Testis (tissue), 3 donors: ENCODE data around the gene WDR49. TPM values are rescaled to one million over a fixed set of nuclear protein-coding genes. Genes with fewer than 3 reads are reported as not detected.

ENCODE experiments used
- DNase-seq: peaks from one replicate; pipeline ENCODE4 v3.0.0-alpha.2; 2019
- H3K27ac ChIP-seq, 2 donors: fragments of 200-600 bp; sonication (generic); one replicate each; pipeline ENCODE4 v1.5.1; 2019
- H3K27me3 ChIP-seq: fragments of 200-600 bp; sonication (generic); one replicate; pipeline ENCODE4 v1.5.1; 2019
- H3K36me3 ChIP-seq: fragments of 200-600 bp; sonication (generic); one replicate; pipeline ENCODE4 v1.5.1; 2017; ENCODE audit warnings: low read depth; ENCODE audit errors: missing control alignments
- H3K4me1 ChIP-seq: fragments of 200-600 bp; sonication (generic); one replicate; pipeline ENCODE4 v1.5.1; 2019
- H3K4me3 ChIP-seq, 2 donors: fragments of 200-600 bp; sonication (generic); one replicate each; pipeline ENCODE4 v1.5.1; 2017 to 2019
- H3K9me3 ChIP-seq: fragments of 200-600 bp; sonication (generic); one replicate; pipeline ENCODE4 v1.5.1; 2017
- POLR2A ChIP-seq: fragments of 450-650 bp; IDR thresholded peaks from one replicate; pipeline ENCODE4 v1.6.1; 2017; ENCODE audit warnings: antibody characterized with exemption, mild to moderate bottlenecking, moderate library complexity
- WGBS, 2 donors: methylation state at CpG; one replicate each; pipeline ENCODE4 v1.1.5; 2018; 5-methylcytosine and 5-hydroxymethylcytosine counted together
- intact Hi-C: fragments of 100-400 bp; cut with DNase I; formaldehyde crosslinking; loops from one replicate; pipeline ENCODE4 v1.15.1; 2023; ENCODE audit warnings: low total_unique reads
- polyA plus RNA-seq: library from polyadenylated mRNA; stranded (reverse); fragments of 350-450 nt; fragmentation: Illumina TruSeq; extraction: RNeasy Lipid Tissue Mini Kit (QIAGEN cat#74804); gene quantifications from one replicate; pipeline ENCODE4 v1.2.3, GENCODE V29; 2014; ENCODE audit warnings: low read depth, low replicate concordance; ENCODE audit not compliant: insufficient read depth
- total RNA-seq, 2 donors: library from RNA; depleted of rRNA; stranded (reverse); fragments of >200 nt; gene quantifications; one replicate each; pipeline ENCODE4 v1.2.3, GENCODE V29; 2016
- TF ChIP-seq, protein P1 (sequence below), 3 experiments: fragments of 450-650 bp in 2 of 3; fragments of 200-600 bp in 1 of 3; sonication (generic) in 1 of 3; IDR thresholded peaks; one replicate each; pipeline ENCODE4 v1.5.1; 2016 to 2019; ENCODE audit warnings: antibody characterized with exemption in 3 of 3, mild to moderate bottlenecking in 2 of 3, moderate library complexity in 1 of 3

The WDR49 gene
- total and polyA plus RNA-seq, 3 donors from 2014 or later = 0.55 to 0.93 (median 0.83) TPM

DNA sequence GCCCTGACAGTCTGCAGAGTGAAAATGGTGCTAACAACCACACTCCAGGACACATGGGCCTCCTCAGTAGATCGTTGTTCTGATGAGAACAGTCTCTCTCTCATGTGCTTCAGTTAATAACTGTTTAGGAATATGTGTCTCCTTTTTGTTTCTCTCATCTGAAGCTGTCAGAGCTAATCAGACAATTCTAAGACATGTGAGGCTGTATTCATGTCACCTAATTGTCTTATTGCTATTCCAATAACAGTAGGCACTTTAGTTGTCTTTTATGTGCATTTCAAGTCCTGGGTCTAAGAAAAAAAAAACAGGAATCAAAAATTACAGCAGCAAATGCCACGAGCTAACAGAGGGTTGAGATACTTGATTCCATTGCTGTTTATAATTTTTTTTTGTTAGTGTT is 89.1 kb downstream of the WDR49 start:
- intact Hi-C loops = no loop called here
- Histone ChIP-seq H3K9me3 (no peaks in the 10 kb centered on the region), H3K4me1 (no peaks in the 10 kb centered on the region), H3K27me3 (no peaks in the 10 kb centered on the region), H3K4me3 (no peak overlapping the region), H3K27ac (no peak overlapping the region), H3K36me3 (no peaks in the 10 kb centered on the region)
- DNase-seq = no peak
- 63 to 68% methylated on average over 2 of the region's 2 CpGs for WGBS, 2 donors
- TF ChIP-seq POLR2A = no peak
- TF ChIP-seq, protein P1, sequence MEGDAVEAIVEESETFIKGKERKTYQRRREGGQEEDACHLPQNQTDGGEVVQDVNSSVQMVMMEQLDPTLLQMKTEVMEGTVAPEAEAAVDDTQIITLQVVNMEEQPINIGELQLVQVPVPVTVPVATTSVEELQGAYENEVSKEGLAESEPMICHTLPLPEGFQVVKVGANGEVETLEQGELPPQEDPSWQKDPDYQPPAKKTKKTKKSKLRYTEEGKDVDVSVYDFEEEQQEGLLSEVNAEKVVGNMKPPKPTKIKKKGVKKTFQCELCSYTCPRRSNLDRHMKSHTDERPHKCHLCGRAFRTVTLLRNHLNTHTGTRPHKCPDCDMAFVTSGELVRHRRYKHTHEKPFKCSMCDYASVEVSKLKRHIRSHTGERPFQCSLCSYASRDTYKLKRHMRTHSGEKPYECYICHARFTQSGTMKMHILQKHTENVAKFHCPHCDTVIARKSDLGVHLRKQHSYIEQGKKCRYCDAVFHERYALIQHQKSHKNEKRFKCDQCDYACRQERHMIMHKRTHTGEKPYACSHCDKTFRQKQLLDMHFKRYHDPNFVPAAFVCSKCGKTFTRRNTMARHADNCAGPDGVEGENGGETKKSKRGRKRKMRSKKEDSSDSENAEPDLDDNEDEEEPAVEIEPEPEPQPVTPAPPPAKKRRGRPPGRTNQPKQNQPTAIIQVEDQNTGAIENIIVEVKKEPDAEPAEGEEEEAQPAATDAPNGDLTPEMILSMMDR (IDR thresholded peaks at IDR 0.05) = no peak

GRCh38 chr3:167559924-167560323 is 93.8 kb downstream of the WDR49 start:
- TF ChIP-seq, protein P1 (IDR thresholded peaks at IDR 0.05) = no peak
- TF ChIP-seq POLR2A = no peak
- DNase-seq = peak; percentile 15
- Histone ChIP-seq H3K9me3 (no peaks in the 10 kb centered on the region), H3K4me1 (no peaks in the 10 kb centered on the region), H3K36me3 (no peaks in the 10 kb centered on the region), H3K4me3 (no peak overlapping the region), H3K27ac (no peak overlapping the region), H3K27me3 (no peaks in the 10 kb centered on the region)
- WGBS, 2 donors = 93 to 96% methylated on average over 4 of the region's 4 CpGs
- intact Hi-C loops = no loop called here

DNA sequence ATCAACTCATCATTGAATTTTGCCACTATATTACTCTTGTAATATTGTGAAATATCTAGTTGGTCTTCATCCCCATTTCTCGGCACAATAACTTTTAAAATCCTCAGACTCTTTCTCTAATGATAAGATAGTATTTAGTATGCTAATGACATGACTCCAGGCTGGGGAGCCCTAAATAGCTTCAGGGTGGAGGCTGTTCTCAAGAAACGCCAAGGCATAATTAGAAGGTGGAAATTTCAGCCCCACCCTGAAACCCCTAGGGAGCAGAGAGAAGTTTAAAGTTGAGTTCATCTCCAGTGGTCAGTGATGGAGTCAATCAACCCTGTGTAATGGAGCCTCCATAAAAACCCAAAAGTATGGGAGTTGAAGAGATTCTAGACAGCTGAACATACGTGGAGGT is 98.8 kb downstream of the WDR49 start:
- 82 to 84% methylated on average over 3 of the region's 3 CpGs for WGBS, 2 donors
- no peak overlapping the region for H3K27ac ChIP-seq
- H3K4me3 ChIP-seq = no peak overlapping the region
- no peaks in the 10 kb centered on the region for H3K36me3 ChIP-seq
- H3K9me3 ChIP-seq = no peaks in the 10 kb centered on the region
- no peak for DNase-seq
- no peaks in the 10 kb centered on the region for H3K4me1 ChIP-seq
- no peaks in the 10 kb centered on the region for H3K27me3 ChIP-seq
- TF ChIP-seq, protein P1 (IDR thresholded peaks at IDR 0.05) = no peak
- no peak for TF ChIP-seq POLR2A
- intact Hi-C loops = no loop called here

DNA sequence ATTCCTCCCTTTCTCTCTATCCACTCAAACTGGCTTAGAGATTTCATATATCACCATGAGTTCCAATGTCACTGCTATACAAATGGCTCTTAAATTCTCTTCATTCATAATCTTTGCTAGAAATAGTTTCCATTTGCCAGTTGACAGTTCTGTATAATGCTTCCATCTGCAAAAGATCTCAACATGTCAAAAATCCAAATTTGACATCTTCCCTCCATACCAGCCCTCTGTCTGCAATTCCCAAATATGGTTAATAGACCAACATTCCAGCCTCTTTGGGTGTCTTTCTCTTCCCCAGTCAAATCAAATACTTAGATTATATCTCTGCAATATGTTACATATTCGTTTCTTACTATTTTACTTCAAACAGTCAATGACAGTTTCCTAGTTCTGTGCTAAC is 115.7 kb downstream of the WDR49 start:
- Histone ChIP-seq H3K4me1 (no peaks in the 10 kb centered on the region), H3K27me3 (no peaks in the 10 kb centered on the region), H3K36me3 (no peaks in the 10 kb centered on the region), H3K4me3 (no peak overlapping the region), H3K27ac (no peak overlapping the region), H3K9me3 (no peaks in the 10 kb centered on the region)
- no peak for DNase-seq
- 72 to 73% methylated on average over 1 of the region's 1 CpG for WGBS, 2 donors
- intact Hi-C loops = no loop called here
- TF ChIP-seq POLR2A = no peak
- TF ChIP-seq, protein P1 (IDR thresholded peaks at IDR 0.05) = no peak

DNA sequence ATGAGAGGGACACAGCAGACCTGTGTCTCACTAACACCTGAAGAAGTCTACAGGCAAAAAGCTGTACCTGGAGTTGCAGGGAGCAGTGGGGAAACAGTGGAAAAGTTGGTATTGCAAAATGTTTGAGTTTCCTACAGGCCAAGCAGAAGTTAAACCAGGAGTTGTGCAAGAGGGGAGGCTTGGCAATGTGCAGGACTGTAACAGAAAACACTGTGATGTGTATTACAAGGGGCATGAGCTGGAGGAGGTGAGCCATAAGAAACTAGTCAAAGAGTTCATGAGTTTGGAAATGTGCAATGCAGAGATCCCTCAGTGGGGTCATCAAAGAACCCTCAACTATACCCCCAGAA is 132.8 kb downstream of the WDR49 start:
- Histone ChIP-seq H3K4me3 (no peak overlapping the region), H3K27ac (no peak overlapping the region), H3K36me3 (no peaks in the 10 kb centered on the region), H3K9me3 (no peaks in the 10 kb centered on the region), H3K27me3 (no peaks in the 10 kb centered on the region), H3K4me1 (no peaks in the 10 kb centered on the region)
- intact Hi-C loops = no loop called here
- no peak for DNase-seq
- TF ChIP-seq, protein P1 (IDR thresholded peaks at IDR 0.05) = no peak
- no peak for TF ChIP-seq POLR2A
